Measurements from ENCODE around the gene AGAP3. TPM values are rescaled to one million over a fixed set of nuclear protein-coding genes. Genes with fewer than 3 reads are reported as not detected.

AGAP3 gene
- total RNA-seq, 1 experiment from 2014 or later: 126 TPM

DNA sequence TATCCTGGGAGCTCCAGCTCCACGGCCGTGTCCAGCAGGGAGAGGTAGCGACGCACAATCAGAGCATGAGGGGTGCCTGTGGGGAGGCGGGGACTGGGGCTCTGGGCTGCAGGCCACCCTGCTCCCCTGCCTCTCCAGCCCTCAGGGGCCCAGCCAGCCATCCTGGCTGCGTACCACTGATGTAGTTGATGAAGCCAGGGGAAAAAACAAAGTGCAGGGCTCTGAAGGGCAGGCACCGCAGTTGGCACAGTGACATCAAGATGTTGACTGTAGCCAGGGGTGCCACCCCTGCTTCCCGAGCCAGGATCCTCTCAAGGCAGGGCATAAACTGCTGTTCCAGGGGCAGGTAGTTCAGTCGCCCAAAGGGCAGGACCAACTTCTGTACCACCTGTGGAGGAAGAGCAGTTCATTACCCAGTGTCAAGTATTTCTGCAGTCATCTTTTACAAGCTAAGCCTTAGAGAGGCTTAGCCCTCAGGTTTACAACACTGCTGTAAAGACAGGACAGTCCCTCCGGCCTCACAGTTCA, 8.5 kb upstream of the AGAP3 start:
- peak overlapping the region; percentile 94 for H3K27ac ChIP-seq (ENCODE audit: low read depth, low read length)
- intact Hi-C loops (cut with micrococcal nuclease): no loop called here
- BruUV-seq (replicated peaks): no TSS peak
- RAD21 ChIA-PET (ENCODE audit: low non-redundant PET in 1 of 2, low total read pairs in 2 of 2, uncharacterized antibody in 2 of 2, unreplicated experiment in 2 of 2): interaction anchor here in 1 of 2 experiments (1.5 kb wide), 1 partner anchor 17 kb away, joined by 3 read pairs; no protein-coding TSS in a partner anchor
- H3K4me2 ChIP-seq (ENCODE audit: low read length): no peak overlapping the region
- H3K27me3 ChIP-seq (ENCODE audit: insufficient read depth, low read length): no peaks in the 10 kb centered on the region
- no peak overlapping the region for H2AFZ ChIP-seq (ENCODE audit: low read depth, low read length, poor library complexity, severe bottlenecking)
- H3K79me2 ChIP-seq (ENCODE audit: insufficient read depth, low read length): peaks cover 41% of the 10 kb centered on the region
- H3K36me3 ChIP-seq (ENCODE audit: control insufficient read depth in 1 of 2, insufficient read depth in 2 of 2, low read length in 2 of 2): peaks cover 13 to 17% of the 10 kb centered on the region in 2 experiments; a peak in 3 of 4 replicates
- H3K9me2 ChIP-seq (ENCODE audit: insufficient read depth): no peaks in the 10 kb centered on the region
- no peak for DNase-seq (ENCODE audit: low read depth, low spot score)
- TF ChIP-seq REST (IDR thresholded peaks at IDR 0.05; ENCODE audit: low read depth) (no peak), EGR1 (IDR thresholded peaks at IDR 0.05; ENCODE audit: low read depth) (no peak), SP1 (IDR thresholded peaks at IDR 0.05; ENCODE audit: low read depth) (no peak), JUND (IDR thresholded peaks at IDR 0.05) (no peak), POLR2AphosphoS5 (IDR thresholded peaks at IDR 0.05; ENCODE audit: low read depth, low read length) (no peak; the same call in 1 of the 2 replicates), POLR2A (IDR thresholded peaks at IDR 0.05; ENCODE audit: borderline replicate concordance, extremely low read depth, insufficient read depth, insufficient read length) (no peak), CEBPB (IDR thresholded peaks at IDR 0.05; ENCODE audit: low read depth) (no peak), FOSL1 (IDR thresholded peaks at IDR 0.05; ENCODE audit: low read depth) (no peak), SIN3A (IDR thresholded peaks at IDR 0.05; ENCODE audit: low read depth) (no peak), SRF (IDR thresholded peaks at IDR 0.05; ENCODE audit: low read depth) (no peak), ZFX (IDR thresholded peaks at IDR 0.05) (no peak)
- TF ChIP-seq, protein P1, sequence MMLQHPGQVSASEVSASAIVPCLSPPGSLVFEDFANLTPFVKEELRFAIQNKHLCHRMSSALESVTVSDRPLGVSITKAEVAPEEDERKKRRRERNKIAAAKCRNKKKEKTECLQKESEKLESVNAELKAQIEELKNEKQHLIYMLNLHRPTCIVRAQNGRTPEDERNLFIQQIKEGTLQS (IDR thresholded peaks at IDR 0.05): no peak
- TF ChIP-seq, protein P2, sequence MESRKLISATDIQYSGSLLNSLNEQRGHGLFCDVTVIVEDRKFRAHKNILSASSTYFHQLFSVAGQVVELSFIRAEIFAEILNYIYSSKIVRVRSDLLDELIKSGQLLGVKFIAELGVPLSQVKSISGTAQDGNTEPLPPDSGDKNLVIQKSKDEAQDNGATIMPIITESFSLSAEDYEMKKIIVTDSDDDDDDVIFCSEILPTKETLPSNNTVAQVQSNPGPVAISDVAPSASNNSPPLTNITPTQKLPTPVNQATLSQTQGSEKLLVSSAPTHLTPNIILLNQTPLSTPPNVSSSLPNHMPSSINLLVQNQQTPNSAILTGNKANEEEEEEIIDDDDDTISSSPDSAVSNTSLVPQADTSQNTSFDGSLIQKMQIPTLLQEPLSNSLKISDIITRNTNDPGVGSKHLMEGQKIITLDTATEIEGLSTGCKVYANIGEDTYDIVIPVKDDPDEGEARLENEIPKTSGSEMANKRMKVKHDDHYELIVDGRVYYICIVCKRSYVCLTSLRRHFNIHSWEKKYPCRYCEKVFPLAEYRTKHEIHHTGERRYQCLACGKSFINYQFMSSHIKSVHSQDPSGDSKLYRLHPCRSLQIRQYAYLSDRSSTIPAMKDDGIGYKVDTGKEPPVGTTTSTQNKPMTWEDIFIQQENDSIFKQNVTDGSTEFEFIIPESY (IDR thresholded peaks at IDR 0.05; ENCODE audit: extremely low read depth, insufficient replicate concordance, low read length): no peak
- TF ChIP-seq, protein P3, sequence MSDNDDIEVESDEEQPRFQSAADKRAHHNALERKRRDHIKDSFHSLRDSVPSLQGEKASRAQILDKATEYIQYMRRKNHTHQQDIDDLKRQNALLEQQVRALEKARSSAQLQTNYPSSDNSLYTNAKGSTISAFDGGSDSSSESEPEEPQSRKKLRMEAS (IDR thresholded peaks at IDR 0.05): no peak
- peaks cover 20 to 49% of the 10 kb centered on the region in 2 experiments for H3K4me1 ChIP-seq (ENCODE audit: control insufficient read depth in 1 of 2, insufficient read depth in 2 of 2, low read length in 2 of 2)
- H4K20me1 ChIP-seq (ENCODE audit: insufficient read depth): no peaks in the 10 kb centered on the region
- no peak for ATAC-seq
- H3K9ac ChIP-seq (ENCODE audit: low read length): no peak overlapping the region
- no peaks in the 10 kb centered on the region for H3K9me3 ChIP-seq (ENCODE audit: control insufficient read depth in 1 of 2, insufficient read depth in 1 of 2, low read depth in 1 of 2, low read length in 2 of 2)
- H3K4me3 ChIP-seq (replicated peaks in 1 of 2; ENCODE audit: low read depth in 1 of 2, low read length in 2 of 2): no peak overlapping the region
- CTCF ChIA-PET: interaction anchor here (1.3 kb wide), 1 partner anchor 9 kb away, joined by 3 read pairs; no protein-coding TSS in a partner anchor
- POLR2A ChIA-PET: interaction anchor here (1.4 kb wide), 1 partner anchor 15 kb away, joined by 5 read pairs; no protein-coding TSS in a partner anchor
